A673 (cell line): Measurements from ENCODE around the gene TGM2.

Experiments used
- EZH2 ChIP-seq: fragments of 200-600 bp; sonication (generic); IDR thresholded peaks from 2 replicates; pipeline ENCODE4 v1.6.1; 2017; ENCODE audit warnings: borderline replicate concordance, low read depth, mild to moderate bottlenecking, mixed read lengths, antibody characterized with exemption, low read length; ENCODE audit not compliant: poor library complexity, severe bottlenecking
- TF ChIP-seq, protein P1 (sequence below): fragments of 300-800, 200-600 bp; sonication (generic); conservative IDR thresholded peaks from 2 replicates; pipeline ENCODE4 v1.5.1; 2017; ENCODE audit warnings: low read depth, mild to moderate bottlenecking, antibody characterized with exemption, low read length, moderate library complexity, mixed read lengths

DNA sequence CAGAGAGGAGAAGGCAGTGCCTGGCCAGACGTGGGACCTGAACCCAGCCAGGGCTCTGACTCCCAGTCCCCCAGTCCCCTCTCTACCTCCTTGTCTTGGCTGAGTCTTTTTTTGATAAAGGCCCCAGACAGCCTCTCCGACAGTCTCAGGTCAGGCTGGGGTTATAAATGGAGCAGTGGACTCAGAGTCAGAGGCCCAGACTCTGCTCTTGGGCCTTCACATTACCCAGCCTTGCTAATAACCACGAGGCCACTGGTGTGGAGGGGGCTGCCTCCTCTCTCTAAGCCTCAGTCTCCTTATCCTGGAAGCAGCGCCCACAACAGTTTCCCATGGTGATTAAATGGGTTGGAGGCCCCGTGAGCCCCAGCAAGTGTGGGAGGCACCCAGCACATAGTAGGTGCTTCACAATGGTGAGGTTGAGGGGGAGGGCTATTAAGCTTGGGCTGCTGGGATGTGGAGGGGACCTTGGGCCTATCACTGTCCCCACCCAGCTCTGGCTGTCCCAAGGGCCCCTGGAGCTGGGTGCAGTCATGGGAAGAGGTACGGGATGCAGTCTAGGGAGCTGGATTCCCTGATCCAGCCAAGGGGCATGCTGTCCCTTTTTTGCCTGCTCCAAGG is 35.7 kb downstream of the TGM2 start:
- TF ChIP-seq, protein P1, sequence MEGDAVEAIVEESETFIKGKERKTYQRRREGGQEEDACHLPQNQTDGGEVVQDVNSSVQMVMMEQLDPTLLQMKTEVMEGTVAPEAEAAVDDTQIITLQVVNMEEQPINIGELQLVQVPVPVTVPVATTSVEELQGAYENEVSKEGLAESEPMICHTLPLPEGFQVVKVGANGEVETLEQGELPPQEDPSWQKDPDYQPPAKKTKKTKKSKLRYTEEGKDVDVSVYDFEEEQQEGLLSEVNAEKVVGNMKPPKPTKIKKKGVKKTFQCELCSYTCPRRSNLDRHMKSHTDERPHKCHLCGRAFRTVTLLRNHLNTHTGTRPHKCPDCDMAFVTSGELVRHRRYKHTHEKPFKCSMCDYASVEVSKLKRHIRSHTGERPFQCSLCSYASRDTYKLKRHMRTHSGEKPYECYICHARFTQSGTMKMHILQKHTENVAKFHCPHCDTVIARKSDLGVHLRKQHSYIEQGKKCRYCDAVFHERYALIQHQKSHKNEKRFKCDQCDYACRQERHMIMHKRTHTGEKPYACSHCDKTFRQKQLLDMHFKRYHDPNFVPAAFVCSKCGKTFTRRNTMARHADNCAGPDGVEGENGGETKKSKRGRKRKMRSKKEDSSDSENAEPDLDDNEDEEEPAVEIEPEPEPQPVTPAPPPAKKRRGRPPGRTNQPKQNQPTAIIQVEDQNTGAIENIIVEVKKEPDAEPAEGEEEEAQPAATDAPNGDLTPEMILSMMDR: no peak
- no peak for TF ChIP-seq EZH2
